Small intestine (tissue), 7 donors: ENCODE measurements around the gene ADAMTSL2. TPM values are rescaled to one million over a fixed set of nuclear protein-coding genes. Genes with fewer than 3 reads are reported as not detected.

Source experiments
- DNase-seq, 2 donors: peaks; one replicate each; pipeline versions ENCODE4 v3.0.0 to v3.0.0-alpha.2; 2013
- FAIRE-seq: peaks from 2 replicates; lab custom pipeline; 2012; peaks lifted over from hg19 to GRCh38; lab: Jason Lieb, UNC
- H3K27ac ChIP-seq, 3 donors: one replicate each; pipeline ENCODE4 v1.5.1; 2013; ENCODE audit warnings: low read length in 2 of 3, mild to moderate bottlenecking in 2 of 3, control low read depth in 1 of 3, inconsistent platforms in 1 of 3, low read depth in 1 of 3, moderate library complexity in 1 of 3
- H3K27me3 ChIP-seq, 3 donors: one replicate each; pipeline ENCODE4 v1.6.1; 2013; ENCODE audit warnings: low read length in 3 of 3, inconsistent platforms in 1 of 3; ENCODE audit not compliant: control insufficient read depth in 3 of 3, insufficient read depth in 3 of 3
- H3K36me3 ChIP-seq, 3 donors: one replicate each; pipeline ENCODE4 v1.6.1; 2013; ENCODE audit warnings: low read length in 3 of 3, inconsistent platforms in 1 of 3, low read depth in 1 of 3, mild to moderate bottlenecking in 1 of 3, moderate library complexity in 1 of 3; ENCODE audit not compliant: control insufficient read depth in 3 of 3, insufficient read depth in 2 of 3
- H3K4me1 ChIP-seq, 3 donors: one replicate each; pipeline ENCODE4 v1.6.1; 2013; ENCODE audit warnings: low read length in 2 of 3, inconsistent platforms in 1 of 3, low read depth in 1 of 3, mild to moderate bottlenecking in 1 of 3, moderate library complexity in 1 of 3; ENCODE audit not compliant: control insufficient read depth in 3 of 3, insufficient read depth in 2 of 3
- H3K4me3 ChIP-seq, 3 donors: one replicate each; pipeline ENCODE4 v1.5.1; 2013; ENCODE audit warnings: low read length in 3 of 3, control low read depth in 1 of 3, inconsistent platforms in 1 of 3, low read depth in 1 of 3, mild to moderate bottlenecking in 1 of 3, moderate library complexity in 1 of 3
- H3K9me3 ChIP-seq, 2 donors: one replicate each; pipeline ENCODE4 v1.6.1; 2013; ENCODE audit warnings: low read depth in 1 of 2, low read length in 1 of 2; ENCODE audit not compliant: control insufficient read depth in 2 of 2, insufficient read depth in 1 of 2
- WGBS, 3 donors: extraction: QIAGEN DNeasy Blood & Tissue Kit; methylation state at CpG; one replicate each; pipeline ENCODE4 v1.1.7; 2013; 5-methylcytosine and 5-hydroxymethylcytosine counted together
- polyA plus RNA-seq, 4 donors: library from polyadenylated mRNA; stranded (reverse) in 3 of 4; unstranded in 1 of 4; fragments of 200-250 nt in 3 of 4; fragments of 120-200 nt in 1 of 4; gene quantifications; one replicate each; pipeline versions ENCODE4 v1.2.1 to v1.2.3, GENCODE V29; 2013
- donor health status: healthy with polysubstance abuse.
- donor health status: control.
- donor health status: control.
- donor health status: Bipolar disorder and iron deficiency.
- donor health status: healthy.

The ADAMTSL2 gene
- polyA plus RNA-seq, 4 donors = 0.22 to 1.2 (median 0.43) TPM

- FAIRE-seq (no peak), DNase-seq (no peak)
- Histone ChIP-seq H3K4me3 (no peak overlapping the region), H3K27me3 (no peaks in the 10 kb centered on the region), H3K4me1 (no peaks in the 10 kb centered on the region), H3K27ac (no peak overlapping the region), H3K9me3 (peaks cover 3 to 15% of the 10 kb centered on the region in 2 donors), H3K36me3 (no peaks in the 10 kb centered on the region)
- 68 to 79% (median 79%) methylated on average over 17 of the region's 17 CpGs for WGBS, 3 donors
Measured at GRCh38 chr9:133592731-133593409, 58.4 kb downstream of the ADAMTSL2 start.

GRCh38 chr9:133593587-133594253, 59.2 kb downstream of the ADAMTSL2 start:
- H3K27ac ChIP-seq = no peak overlapping the region
- H3K4me3 ChIP-seq = no peak overlapping the region
- H3K36me3 ChIP-seq = no peaks in the 10 kb centered on the region
- H3K4me1 ChIP-seq = no peaks in the 10 kb centered on the region
- 72 to 77% (median 73%) methylated on average over 15 of the region's 15 CpGs for WGBS, 3 donors
- peaks cover 3 to 24% of the 10 kb centered on the region in 2 donors for H3K9me3 ChIP-seq
- no peaks in the 10 kb centered on the region for H3K27me3 ChIP-seq
- FAIRE-seq (no peak), DNase-seq (no peak)

- Histone ChIP-seq H3K9me3 (peaks cover 3 to 27% of the 10 kb centered on the region in 2 donors), H3K4me3 (no peak overlapping the region), H3K36me3 (no peaks in the 10 kb centered on the region), H3K4me1 (no peaks in the 10 kb centered on the region), H3K27ac (no peak overlapping the region), H3K27me3 (no peaks in the 10 kb centered on the region)
- DNase-seq = no peak
- 84 to 94% (median 91%) methylated on average over 2 of the region's 2 CpGs for WGBS, 3 donors
- no peak for FAIRE-seq
Measured at GRCh38 chr9:133594310-133594709, 59.8 kb downstream of the ADAMTSL2 start.

GRCh38 chr9:133595910-133596309, 61.4 kb downstream of the ADAMTSL2 start:
- no peak for FAIRE-seq
- Histone ChIP-seq H3K4me3 (no peak overlapping the region), H3K36me3 (no peaks in the 10 kb centered on the region), H3K27ac (no peak overlapping the region), H3K27me3 (no peaks in the 10 kb centered on the region), H3K4me1 (no peaks in the 10 kb centered on the region), H3K9me3 (peaks cover 3 to 27% of the 10 kb centered on the region in 2 donors)
- DNase-seq = no peak
- 77 to 88% (median 85%) methylated on average over 8 of the region's 8 CpGs for WGBS, 3 donors

GRCh38 chr9:133597316-133597957, 62.9 kb downstream of the ADAMTSL2 start:
- Histone ChIP-seq H3K9me3 (peaks cover 3 to 27% of the 10 kb centered on the region in 2 donors), H3K27ac (no peak overlapping the region), H3K4me1 (no peaks in the 10 kb centered on the region), H3K36me3 (no peaks in the 10 kb centered on the region), H3K27me3 (no peaks in the 10 kb centered on the region), H3K4me3 (no peak overlapping the region)
- no peak for FAIRE-seq
- 78 to 79% (median 78%) methylated on average over 7 of the region's 7 CpGs for WGBS, 3 donors
- DNase-seq = no peak

- Histone ChIP-seq H3K36me3 (no peaks in the 10 kb centered on the region), H3K27me3 (peaks cover 0 to 8% (median 0%) of the 10 kb centered on the region in 3 donors), H3K27ac (no peak overlapping the region), H3K4me3 (no peak overlapping the region), H3K4me1 (no peaks in the 10 kb centered on the region), H3K9me3 (peaks cover 3 to 27% of the 10 kb centered on the region in 2 donors)
- 83 to 86% (median 83%) methylated on average over 7 of the region's 7 CpGs for WGBS, 3 donors
- DNase-seq = no peak
- FAIRE-seq = no peak
Measured at GRCh38 chr9:133598978-133599377, 64.5 kb downstream of the ADAMTSL2 start.

GRCh38 chr9:133599470-133600173, 65.1 kb downstream of the ADAMTSL2 start:
- no peak for DNase-seq
- Histone ChIP-seq H3K36me3 (no peaks in the 10 kb centered on the region), H3K27me3 (peaks cover 0 to 8% (median 0%) of the 10 kb centered on the region in 3 donors), H3K27ac (no peak overlapping the region), H3K4me1 (no peaks in the 10 kb centered on the region), H3K9me3 (peaks cover 3 to 27% of the 10 kb centered on the region in 2 donors), H3K4me3 (no peak overlapping the region)
- WGBS, 3 donors = 91 to 95% (median 92%) methylated on average over 6 of the region's 6 CpGs
- FAIRE-seq = no peak

GRCh38 chr9:133600739-133601138, 66.2 kb downstream of the ADAMTSL2 start:
- Histone ChIP-seq H3K9me3 (peaks cover 3 to 26% of the 10 kb centered on the region in 2 donors), H3K4me3 (no peak overlapping the region), H3K27me3 (peaks cover 0 to 10% (median 0%) of the 10 kb centered on the region in 3 donors), H3K4me1 (no peaks in the 10 kb centered on the region), H3K27ac (no peak overlapping the region), H3K36me3 (no peaks in the 10 kb centered on the region)
- DNase-seq = no peak
- no peak for FAIRE-seq
- WGBS, 3 donors = 42 to 58% (median 53%) methylated on average over 7 of the region's 7 CpGs
